GM19324 (cell line): ENCODE results near the gene GPRIN1.
"Not testable (repeated sequence)": the region's sequence is repeated elsewhere in the genome, so short reads cannot be mapped to it uniquely, and the experiment has no call there.

ENCODE experiments used
- ATAC-seq: cut with Tn5 transposase; IDR thresholded peaks from one replicate; pipeline ENCODE4 v1.9.1; 2021; ENCODE audit warnings: mild to moderate bottlenecking, moderate library complexity; ENCODE audit not compliant: unreplicated experiment, low FRiP score

GPRIN1 gene

GRCh38 chr5:176599749-176600430 is 10.1 kb downstream of the GPRIN1 start:
- not testable (repeated sequence) for ATAC-seq

- ATAC-seq, result no peak
These were observed 12.3 kb downstream of the GPRIN1 start for GRCh38 chr5:176597417-176598389.

GRCh38 chr5:176596689-176597416 is 13.1 kb downstream of the GPRIN1 start:
- no peak for ATAC-seq

DNA sequence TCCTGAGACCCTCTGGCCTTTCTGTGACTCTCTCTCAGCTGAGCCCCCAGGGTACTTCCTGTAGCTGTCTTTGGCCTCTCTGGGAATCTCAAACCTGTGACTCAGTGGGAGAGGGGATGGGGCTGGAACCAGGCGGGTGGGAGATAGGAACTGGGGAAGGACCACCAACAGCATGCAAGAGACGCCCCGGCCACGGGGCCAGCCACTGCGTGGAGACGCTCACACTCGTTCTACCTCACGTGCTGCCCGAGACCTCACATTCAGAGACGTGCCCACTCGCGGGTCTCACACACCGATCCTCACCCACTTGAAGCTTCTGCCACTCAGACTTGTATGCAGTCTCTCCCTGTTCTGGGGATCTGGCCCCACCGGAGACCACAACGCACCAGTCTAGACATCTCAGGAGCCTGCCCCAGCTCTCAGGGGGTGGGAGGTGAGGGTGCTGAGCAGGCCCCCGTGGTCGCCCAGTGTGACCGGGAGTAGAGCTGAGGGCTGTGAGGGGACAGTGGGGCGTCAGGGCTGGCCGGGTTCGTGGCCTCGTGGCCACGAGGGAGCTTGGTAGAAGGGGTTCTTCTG is 13.8 kb downstream of the GPRIN1 start:
- no peak for ATAC-seq

DNA sequence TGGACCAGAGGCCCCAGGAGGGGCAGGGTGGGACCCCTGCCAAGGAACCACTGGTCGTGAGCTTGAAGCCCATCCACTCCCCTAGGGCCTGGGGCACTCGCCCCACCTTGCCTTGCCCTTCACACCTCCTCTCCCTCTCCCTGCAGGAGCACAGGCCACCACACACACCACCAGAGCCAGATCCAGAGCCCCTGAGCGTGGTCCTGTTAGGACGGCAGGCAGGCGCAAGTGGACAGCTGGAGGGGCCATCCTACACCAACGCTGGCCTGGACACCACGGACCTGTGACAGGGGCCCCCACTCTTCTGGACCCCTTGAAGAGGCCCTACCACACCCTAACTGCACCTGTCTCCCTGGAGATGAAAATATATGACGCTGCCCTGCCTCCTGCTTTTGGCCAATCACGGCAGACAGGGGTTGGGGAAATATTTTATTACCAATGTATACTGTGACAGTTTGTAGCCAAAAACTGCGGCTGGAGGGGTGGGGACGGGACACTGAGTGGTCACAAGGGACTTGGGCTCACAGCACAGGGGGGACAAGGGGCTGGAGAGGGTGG is 14.5 kb downstream of the GPRIN1 start:
- no peak for ATAC-seq

DNA sequence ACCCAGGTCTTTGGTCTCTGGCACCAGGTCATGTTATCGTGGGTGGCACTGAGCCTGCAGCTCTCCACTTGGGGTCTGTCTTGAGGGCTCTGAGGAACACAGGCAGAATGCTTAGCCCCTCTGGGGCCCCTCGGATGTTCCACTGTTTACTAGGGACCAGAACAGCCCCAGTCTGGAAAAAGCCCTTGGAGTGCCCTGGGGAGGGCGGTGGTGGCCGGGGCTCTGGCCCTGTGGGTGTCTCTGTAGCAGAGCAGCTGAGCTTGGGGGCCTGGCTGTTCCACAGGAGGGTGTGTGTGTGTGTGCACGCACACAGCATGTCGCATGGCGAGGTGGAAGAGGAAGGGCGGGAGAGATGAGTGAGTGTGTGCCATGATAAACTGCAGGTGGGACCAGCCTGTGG is 15.4 kb downstream of the GPRIN1 start:
- ATAC-seq, result no peak

DNA sequence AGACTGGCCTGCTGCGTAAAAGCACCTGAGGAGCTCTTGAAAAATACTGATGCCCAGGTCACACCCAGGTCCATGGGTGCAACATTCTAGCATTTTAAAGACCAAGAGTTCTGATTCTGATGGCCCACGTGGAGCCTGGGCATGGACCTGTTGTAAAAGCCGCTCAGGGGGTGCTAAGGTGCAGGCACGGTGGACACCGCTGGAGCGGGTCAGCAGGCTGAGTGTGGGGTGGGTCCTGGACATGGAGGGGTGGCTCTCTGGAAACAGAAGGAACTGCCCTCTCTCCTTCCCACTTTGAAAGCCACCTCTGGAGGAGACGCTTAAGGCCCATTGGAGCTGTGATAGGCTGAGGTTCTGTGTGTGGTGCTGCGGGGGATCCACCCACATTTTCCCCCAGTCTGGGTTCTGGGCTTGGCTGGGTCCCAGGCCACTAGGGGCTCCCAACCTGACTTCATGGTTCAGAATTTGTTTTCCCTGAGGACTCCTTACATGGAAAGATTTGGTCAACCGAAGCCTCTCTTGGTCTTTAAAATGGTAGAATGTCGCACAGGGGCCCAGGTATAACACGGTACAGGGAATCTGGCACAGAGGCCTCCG is 16.6 kb downstream of the GPRIN1 start:
- no peak for ATAC-seq

DNA sequence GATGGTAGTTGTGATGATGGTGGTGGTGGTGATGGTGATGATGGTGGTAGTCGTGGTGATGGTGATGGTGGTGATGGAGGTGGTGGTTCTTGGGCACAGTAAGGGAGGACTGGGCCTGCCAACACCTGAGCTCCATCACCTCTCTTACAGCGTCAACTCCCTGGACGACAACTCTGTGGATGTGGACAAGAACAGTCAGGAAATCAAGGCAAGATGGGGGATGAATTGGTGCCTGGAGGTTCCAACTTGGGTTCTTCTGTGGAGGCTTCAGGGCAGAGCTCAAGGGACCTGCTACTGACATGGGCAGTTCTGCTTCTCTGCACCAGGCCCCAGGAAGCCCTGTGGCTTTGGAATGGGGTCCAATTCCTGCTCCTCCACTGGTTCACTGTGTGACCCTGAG is 17.4 kb downstream of the GPRIN1 start:
- ATAC-seq, result no peak

GRCh38 chr5:176591667-176592066 is 18.3 kb downstream of the GPRIN1 start:
- not testable (repeated sequence) for ATAC-seq

- ATAC-seq, result no peak
These were observed 19.8 kb downstream of the GPRIN1 start for GRCh38 chr5:176590035-176590717.

- no peak for ATAC-seq
These were observed 20.8 kb downstream of the GPRIN1 start for GRCh38 chr5:176589039-176589769.

DNA sequence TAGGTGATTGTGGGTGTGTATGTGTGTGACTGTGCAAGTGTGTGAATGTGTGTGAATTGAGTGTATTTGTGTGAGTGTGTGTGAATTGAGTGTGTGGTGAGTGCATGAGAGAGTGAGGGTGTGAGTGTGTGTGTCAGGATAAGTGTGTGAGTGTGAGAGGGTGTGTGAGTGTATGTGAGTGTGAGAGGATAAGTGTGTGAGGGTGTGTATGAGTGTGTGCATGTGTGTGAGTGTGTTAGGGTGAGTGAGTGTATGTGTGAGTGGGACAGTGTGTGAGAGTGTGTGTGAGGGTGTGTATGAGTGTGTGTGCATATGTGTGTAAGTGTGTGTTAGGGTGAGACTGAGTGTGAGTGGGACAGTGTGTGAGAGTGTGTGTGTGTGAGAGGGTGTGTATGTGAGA is 21.7 kb downstream of the GPRIN1 start:
- no peak for ATAC-seq

DNA sequence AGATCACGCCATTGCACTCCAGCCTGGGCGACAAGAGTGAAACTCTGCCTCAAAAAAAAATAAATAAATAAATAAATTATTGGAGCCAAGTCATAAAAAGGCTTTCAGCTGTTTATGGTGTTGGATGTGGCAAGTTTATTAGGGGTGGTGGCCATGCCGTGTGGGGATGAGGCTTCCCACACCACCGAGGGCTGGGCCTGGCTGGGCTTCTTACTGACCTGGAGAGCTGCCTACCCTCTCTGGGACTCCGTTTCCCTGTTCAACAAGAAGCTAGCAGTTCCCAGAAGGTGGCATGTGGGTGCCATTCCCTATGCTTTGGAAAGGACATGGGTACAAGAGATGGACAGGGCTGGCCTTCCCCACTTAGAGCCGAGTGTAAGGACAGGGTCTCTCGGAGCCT is 22.6 kb downstream of the GPRIN1 start:
- ATAC-seq, result no peak

DNA sequence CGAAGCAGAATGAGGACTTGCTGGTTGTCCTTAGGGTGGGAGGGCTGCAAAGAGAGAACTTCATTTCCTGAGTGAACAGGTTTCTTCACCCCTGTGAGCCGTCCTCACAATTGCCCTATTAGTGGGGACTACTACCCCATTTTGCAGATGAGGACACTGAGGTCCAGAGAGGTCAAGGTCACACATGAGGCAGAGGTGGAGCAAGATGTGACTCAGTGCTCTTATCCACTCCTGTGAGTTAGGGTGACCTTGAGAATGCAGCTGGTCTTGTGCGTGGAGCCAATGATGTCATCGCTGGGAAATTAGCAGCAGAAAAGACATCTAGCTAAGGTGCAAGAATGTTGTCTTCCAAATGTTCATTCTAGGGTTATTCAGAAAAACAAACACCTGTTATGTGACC is 26.9 kb downstream of the GPRIN1 start:
- ATAC-seq, result no peak

- no peak for ATAC-seq
These were observed 28.6 kb downstream of the GPRIN1 start for GRCh38 chr5:176581361-176581760.

- ATAC-seq, result no peak
These were observed 30.6 kb downstream of the GPRIN1 start for GRCh38 chr5:176579323-176579722.

GRCh38 chr5:176578391-176578808 is 31.6 kb downstream of the GPRIN1 start:
- ATAC-seq, result no peak

DNA sequence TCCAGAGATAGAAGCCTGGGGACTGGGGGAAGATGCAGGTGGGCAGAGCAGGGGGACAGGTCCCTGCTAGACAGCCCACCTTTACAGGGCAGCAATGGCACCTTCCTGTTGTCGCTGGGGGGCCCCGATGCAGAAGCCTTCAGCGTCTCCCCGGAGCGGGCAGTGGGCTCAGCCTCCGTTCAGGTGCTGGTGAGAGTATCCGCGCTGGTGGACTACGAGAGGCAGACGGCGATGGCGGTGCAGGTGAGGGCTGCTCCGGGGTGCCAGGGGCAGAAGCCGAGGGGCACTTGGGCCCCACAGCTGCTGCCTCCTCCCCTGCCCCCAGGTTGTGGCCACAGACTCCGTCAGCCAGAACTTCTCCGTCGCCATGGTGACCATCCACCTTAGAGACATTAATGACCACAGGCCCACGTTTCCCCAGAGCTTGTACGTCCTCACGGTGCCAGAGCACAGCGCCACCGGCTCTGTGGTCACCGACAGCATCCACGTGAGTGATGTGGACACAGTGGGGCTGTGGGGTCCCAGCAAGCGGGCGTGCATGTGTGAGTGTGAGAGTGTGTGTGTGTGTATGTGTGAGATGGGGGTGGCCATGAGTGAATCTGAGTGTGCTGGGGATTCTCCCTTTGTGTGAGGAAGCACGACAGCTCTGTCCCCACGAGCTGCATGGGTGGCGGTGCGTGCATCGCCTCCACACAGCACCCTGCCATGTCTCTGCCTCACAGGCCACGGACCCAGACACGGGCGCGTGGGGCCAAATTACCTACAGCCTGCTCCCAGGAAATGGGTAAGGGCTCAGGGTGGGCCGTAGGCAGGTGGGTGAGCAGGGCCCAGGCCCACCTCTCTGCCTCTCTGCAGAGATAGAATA is 32.4 kb downstream of the GPRIN1 start:
- ATAC-seq, result no peak
